Limb (tissue), 2 donors: Measurements from ENCODE around the gene TOP3B.

Experiments used
- DNase-seq, 2 donors: peaks; one replicate each; pipeline ENCODE4 v3.0.0-alpha.2; 2016; ENCODE audit errors: extremely low spot score in 2 of 2

Gene TOP3B

GRCh38 chr22:21981874-21982273 is 713 bp downstream of the TOP3B start:
- DNase-seq, result no peak

GRCh38 chr22:21980547-21980946 is 2.0 kb downstream of the TOP3B start:
- no peak for DNase-seq

GRCh38 chr22:21978564-21979386 is 3.8 kb downstream of the TOP3B start:
- DNase-seq, result no peak

DNA sequence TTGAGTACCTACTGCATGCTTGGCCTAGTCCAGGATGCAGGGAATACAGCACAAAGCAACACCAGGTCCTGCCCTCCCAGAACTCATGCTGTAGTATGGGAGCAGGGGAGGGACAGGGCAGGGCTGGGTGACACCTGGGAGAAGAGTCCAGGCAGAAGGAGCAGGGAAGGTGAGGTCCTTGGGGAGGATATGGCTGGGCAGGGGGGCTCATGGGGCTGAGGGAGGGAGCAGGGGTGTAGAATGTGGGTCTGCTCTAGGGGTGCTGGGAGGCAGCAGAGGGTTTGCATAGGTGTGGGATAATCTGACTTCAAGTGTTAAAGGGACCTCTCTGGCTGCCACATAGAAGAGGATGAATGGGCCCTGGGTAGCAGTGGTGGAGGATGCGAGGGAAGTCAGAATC is 4.8 kb downstream of the TOP3B start:
- no peak for DNase-seq

GRCh38 chr22:21975854-21976345 is 6.7 kb downstream of the TOP3B start:
- no peak for DNase-seq

DNA sequence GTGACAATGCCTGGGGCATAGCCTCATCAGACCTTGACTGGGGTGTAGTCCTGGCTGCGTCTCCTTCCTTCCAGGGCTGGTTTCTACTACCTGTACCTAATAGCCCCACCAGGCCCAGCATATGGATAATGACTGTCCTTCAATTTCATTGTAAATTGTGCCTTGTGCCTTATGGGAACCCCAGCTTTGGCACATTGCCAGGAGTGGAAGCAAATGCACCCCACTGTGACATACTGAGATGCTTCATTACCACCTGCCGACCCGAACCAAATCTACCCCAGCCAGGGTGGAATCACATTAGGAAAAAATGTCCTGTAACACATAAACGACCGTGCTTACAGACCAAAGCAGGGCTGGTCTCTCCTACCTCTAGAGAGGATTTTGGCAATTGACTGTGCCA is 7.3 kb downstream of the TOP3B start:
- DNase-seq, result no peak

DNA sequence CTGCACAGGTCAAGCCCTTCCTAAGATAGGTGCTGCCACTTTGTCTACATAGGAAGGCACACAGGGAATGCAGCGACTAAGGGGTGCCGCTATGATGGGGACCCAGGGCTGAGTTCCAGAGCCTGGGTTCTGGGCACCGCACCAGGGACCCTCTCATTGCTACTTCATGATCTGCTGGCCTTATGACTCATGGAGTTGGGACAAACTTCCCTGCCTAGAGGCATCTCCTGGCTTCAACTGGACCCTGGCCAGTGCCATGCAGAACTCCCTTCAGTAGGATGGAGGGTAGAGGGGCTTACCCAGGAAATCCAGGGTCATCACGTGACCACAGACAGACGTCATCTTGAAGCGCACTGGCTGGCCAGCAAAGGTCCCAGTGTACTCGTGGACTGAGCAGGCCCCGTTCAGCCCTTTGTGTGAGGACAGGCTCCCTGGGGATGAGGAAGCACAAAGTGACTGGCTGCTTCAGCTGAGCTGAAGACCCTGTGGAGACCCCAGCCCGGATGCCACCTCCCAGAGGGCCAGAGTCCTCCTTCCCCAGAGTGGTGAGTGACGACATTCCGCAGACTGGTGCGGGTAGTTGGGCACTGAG is 8.4 kb downstream of the TOP3B start:
- DNase-seq, result no peak

DNA sequence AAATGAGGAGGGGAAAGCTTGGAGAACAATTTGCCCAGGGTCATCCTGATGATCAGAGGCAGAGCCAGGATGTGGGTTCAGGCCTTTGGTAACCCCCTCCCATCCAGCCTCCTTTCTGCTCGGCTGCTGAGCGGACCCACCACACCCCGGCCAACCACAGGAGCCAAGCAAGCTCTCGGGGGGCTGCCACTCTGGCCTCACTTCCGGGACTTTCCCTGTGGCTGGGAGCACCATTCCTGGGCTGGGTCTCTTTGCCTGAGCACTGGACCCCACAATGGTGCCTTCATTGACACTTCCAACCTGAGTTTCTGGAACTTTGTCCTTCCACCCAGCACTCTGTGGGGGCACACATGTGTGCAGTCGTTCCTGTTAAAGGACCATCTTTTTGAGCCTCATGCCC is 9.8 kb downstream of the TOP3B start:
- DNase-seq, result no peak

- DNase-seq, result peak in 1 of 2 donors; percentile 65
Observed at GRCh38 chr22:21972293-21972779, 10.3 kb downstream of the TOP3B start.

- no peak for DNase-seq
Observed at GRCh38 chr22:21971858-21972275, 10.7 kb downstream of the TOP3B start.

- no peak for DNase-seq
Observed at GRCh38 chr22:21970800-21971617, 11.6 kb downstream of the TOP3B start.

DNA sequence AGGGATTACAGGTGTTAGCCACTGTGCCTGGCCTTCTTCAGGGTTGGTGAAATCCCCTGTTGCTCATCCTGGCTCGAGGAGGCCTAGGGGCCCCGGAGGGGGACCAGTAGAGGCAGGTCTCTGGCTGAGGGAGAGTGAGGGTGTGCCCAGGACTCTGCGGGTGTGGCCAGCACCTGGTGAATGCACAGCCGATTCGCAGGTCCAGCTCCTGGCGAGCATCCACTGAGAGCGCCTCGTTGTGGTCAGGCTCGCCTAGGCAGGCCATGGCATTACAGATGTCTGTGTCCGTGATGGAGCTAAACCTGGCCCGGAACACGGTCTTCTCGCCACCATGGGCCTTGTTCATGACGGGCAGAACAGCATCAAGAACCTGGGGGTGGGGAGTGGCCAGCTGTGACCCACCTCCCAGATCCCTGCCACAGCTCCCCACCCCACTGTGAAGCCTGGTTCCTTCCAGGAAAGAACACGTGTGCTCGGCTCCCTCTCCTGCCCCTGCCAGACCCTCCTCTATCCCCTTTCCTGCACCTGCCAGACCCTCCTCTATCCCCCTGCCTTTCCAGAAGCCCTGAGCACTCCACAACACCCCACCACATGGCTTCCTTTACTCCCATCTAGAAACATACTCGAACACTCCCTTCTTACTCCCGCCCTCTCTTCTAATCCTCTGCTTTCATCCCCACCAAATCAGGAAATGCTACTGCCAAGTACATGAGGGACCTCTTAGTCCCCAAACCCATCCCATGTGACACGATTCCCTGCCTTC is 12.4 kb downstream of the TOP3B start:
- DNase-seq, result no peak

DNA sequence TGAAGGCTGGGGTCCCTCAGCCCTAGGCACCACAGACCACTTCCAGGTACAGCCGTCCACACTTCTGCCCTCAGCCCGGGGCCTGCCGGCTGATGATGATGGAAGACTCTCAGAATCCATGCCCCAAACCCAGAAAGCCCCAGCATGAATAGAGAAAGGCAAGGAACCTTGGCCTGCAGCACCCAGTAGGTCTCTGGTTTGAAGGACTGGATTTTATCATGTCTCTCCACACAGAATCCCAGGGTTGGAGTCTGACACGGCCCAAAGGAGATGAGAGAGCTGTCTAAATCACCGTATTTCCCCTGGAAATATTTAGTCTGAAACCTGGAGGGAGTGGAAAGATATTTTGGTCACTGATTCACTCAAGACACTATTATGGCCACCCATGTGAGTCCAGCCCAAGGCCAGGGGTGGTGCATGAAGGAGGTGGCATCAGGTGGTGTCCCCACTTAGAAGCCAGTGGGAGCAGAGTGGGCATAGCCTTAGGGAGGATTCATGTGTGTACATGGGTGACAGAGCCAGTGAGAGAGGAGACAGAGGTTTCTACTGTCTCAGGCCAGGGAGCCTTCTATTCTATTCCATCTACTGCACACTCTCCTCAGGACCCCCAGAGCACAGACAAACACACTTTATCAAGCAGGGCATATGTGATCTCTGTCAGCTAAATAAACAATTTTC is 14.0 kb downstream of the TOP3B start:
- no peak for DNase-seq

- no peak for DNase-seq
Observed at GRCh38 chr22:21967693-21968271, 14.8 kb downstream of the TOP3B start.

DNA sequence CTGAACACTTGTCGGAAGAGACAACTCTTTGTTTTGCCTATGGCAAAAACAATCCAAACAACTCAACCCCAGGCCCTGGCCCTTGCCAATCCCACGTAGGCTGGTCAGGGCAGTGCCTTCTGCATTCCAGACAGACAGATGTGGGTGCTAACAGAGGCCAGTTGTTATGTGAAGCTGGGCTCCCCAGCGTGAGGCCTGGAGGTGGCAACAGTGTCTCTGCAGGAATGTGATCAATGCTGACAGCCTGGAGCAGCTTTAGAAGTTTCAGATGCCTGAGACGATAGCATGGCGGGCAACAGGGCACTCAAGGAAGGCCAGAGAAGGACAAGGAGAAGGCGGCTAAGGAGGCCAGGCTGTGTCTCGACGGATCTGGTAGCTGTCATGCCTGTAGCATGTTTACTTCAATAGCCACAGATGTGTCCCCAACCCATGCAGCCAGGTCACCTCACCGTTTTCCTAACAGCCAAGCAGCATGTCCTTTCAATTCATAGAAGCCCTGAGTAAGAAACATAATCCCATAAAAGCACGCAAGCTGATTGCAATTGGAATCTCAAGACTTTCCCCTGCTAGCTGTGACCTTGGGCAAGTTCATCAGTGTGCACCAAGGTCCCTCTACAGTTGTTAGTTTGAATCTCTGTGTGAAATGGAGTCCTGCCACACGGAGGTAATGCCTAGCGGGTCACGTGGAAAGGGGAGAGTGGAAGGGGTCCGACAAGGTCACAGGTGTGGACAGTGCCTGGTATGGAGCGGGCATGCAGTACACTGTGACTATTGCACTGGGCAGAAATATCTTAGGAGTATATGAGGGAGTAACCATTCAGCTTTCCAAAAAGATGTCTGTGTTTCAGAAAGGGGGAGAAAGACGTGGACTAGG is 15.7 kb downstream of the TOP3B start:
- no peak for DNase-seq

DNA sequence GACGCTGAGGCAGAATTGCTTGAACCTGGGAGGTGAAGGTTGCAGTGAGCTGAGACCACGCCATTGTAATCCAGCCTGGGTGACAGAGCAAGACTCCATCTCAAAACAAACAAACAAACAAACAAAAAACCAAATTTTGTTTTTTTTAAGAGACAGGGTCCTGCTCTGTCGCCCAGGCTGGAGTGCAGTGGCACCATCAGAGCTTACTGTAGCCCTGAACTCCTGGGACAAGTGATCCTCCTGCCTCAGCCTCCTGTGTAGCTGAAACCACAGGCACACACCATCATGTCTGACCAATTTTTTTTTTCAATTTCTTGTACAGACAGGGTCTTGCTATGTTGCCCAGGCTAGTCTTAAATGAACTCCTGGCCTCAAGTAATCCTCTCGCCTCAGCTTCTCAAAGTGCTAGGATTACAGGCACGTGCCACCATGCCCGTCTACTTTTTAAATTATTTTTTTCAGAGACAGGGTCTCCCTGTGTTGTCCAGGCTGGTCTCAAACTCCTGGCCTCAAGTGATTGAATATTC is 16.8 kb downstream of the TOP3B start:
- no peak for DNase-seq

DNA sequence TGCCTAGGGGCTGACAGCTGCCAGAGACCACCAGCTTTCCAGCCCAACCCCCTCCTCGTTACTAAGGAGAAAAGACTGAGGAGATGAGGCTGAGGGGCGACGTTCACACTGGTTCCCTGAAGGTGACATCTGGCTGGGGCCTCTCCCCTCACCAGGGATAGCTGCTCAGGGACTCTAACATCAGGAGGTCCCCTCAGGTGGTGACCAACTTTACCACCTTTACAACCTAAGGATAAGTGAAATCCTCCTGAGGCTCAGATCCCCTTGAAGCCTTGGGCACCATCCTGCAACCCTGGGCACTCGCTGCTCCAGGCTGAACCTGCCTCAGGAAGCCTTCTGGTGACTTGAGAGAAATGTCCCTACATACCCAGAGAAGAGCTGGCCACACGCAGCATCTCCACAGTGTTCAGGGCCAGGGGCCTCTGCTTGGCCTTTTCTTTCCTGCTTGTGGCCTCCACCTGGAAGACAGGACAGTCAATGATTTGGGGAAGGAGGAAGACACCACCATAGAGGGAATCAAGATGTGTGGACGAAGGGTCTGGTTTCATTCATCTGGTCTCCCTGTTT is 17.6 kb downstream of the TOP3B start:
- no peak for DNase-seq

DNA sequence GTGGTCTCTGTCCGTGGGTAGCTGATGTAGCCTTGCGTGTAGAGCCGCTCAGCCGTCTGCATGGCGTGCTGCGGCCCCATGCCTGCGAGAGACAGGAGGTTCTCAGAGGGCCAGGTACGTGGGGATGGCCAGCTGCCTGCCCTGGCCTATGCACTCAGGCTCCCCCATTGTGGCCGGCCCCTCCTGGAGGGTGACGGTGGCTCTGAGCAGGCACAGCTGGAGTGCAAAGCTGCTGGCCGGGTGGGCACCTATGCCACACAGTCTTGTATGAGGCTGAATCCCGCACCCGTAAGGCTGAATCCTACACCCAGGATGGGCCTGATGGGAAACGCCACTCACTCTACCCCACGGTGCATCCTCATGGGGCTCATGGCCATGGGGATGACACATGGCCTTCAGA is 18.4 kb downstream of the TOP3B start:
- no peak for DNase-seq

GRCh38 chr22:21963790-21964211 is 18.8 kb downstream of the TOP3B start:
- DNase-seq, result no peak
